ENCODE measurements around the gene DERL3. TPM values are rescaled to one million over a fixed set of nuclear protein-coding genes. Genes with fewer than 3 reads are reported as not detected.

DERL3 gene
- total and polyA plus RNA-seq, 2 experiments from 2014 or later = 13.6 to 19.5 TPM

DNA sequence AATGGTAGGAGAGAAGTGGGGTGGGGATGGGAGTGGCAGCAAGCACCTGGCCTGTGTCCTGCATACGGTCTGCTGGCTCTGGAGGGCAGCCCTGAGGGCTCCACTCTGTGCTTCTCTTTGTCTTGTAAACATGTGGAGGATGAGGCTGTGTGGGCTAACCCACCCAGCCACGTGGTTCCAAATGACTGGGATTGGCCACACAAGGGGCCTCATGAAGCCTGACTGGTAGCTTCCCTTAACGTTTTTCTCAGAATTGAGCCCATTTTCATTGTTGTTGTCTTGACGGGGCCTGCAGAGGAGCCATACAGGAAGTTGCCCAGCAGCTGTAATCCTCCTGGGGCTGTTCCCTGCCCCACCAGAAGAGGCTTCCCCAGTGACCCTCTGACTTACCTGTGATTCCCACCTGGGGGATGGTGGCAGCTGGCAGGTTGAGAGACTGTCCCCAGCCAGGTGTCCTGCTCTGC, 18.0 kb downstream of the DERL3 start:
- Histone ChIP-seq H3F3A (replicated peaks; ENCODE audit: low read depth) (no peaks in the 10 kb centered on the region), H3K4me2 (no peak overlapping the region), H3K27me3 (ENCODE audit: insufficient read depth) (no peaks in the 10 kb centered on the region), H3K9me2 (ENCODE audit: insufficient read depth) (no peaks in the 10 kb centered on the region), H3K79me2 (replicated peaks; ENCODE audit: insufficient read depth) (no peaks in the 10 kb centered on the region), H3K36me3 (ENCODE audit: insufficient read depth) (peaks cover 42% of the 10 kb centered on the region), H4K20me1 (replicated peaks; ENCODE audit: insufficient read depth) (no peaks in the 10 kb centered on the region), H3K27ac (ENCODE audit: low read depth) (no peak overlapping the region), H3K4me1 (ENCODE audit: insufficient read depth) (no peaks in the 10 kb centered on the region), H3K4me3 (no peak overlapping the region), H2AFZ (no peak overlapping the region)
- Mint-ChIP-seq H3K4me3 (no peak overlapping the region), H3K27ac (peak overlapping the region; percentile 54; the same call in 1 of the 2 replicates), H3K27me3 (ENCODE audit: insufficient read depth, low read depth, poor library complexity) (peaks cover 20% of the 10 kb centered on the region), H3K9me3 (no peaks in the 10 kb centered on the region; the same call in 2 of the 3 replicates), H3K36me3 (ENCODE audit: low read depth) (peaks cover 95% of the 10 kb centered on the region), H3K4me1 (peaks cover 9% of the 10 kb centered on the region; the same call in 2 of the 3 replicates)
- peak; percentile 68 for ATAC-seq
- TF ChIP-seq POLR2AphosphoS5 (IDR thresholded peaks at IDR 0.05; ENCODE audit: low read depth) = no peak
- TF ChIP-seq ZNF331 (CRISPR knock-in tag; IDR thresholded peaks at IDR 0.05; ENCODE audit: low read depth) = no peak
- no peak for TF ChIP-seq STAT1 (IDR thresholded peaks at IDR 0.05; ENCODE audit: unreplicated experiment)
- TF ChIP-seq, protein P1, sequence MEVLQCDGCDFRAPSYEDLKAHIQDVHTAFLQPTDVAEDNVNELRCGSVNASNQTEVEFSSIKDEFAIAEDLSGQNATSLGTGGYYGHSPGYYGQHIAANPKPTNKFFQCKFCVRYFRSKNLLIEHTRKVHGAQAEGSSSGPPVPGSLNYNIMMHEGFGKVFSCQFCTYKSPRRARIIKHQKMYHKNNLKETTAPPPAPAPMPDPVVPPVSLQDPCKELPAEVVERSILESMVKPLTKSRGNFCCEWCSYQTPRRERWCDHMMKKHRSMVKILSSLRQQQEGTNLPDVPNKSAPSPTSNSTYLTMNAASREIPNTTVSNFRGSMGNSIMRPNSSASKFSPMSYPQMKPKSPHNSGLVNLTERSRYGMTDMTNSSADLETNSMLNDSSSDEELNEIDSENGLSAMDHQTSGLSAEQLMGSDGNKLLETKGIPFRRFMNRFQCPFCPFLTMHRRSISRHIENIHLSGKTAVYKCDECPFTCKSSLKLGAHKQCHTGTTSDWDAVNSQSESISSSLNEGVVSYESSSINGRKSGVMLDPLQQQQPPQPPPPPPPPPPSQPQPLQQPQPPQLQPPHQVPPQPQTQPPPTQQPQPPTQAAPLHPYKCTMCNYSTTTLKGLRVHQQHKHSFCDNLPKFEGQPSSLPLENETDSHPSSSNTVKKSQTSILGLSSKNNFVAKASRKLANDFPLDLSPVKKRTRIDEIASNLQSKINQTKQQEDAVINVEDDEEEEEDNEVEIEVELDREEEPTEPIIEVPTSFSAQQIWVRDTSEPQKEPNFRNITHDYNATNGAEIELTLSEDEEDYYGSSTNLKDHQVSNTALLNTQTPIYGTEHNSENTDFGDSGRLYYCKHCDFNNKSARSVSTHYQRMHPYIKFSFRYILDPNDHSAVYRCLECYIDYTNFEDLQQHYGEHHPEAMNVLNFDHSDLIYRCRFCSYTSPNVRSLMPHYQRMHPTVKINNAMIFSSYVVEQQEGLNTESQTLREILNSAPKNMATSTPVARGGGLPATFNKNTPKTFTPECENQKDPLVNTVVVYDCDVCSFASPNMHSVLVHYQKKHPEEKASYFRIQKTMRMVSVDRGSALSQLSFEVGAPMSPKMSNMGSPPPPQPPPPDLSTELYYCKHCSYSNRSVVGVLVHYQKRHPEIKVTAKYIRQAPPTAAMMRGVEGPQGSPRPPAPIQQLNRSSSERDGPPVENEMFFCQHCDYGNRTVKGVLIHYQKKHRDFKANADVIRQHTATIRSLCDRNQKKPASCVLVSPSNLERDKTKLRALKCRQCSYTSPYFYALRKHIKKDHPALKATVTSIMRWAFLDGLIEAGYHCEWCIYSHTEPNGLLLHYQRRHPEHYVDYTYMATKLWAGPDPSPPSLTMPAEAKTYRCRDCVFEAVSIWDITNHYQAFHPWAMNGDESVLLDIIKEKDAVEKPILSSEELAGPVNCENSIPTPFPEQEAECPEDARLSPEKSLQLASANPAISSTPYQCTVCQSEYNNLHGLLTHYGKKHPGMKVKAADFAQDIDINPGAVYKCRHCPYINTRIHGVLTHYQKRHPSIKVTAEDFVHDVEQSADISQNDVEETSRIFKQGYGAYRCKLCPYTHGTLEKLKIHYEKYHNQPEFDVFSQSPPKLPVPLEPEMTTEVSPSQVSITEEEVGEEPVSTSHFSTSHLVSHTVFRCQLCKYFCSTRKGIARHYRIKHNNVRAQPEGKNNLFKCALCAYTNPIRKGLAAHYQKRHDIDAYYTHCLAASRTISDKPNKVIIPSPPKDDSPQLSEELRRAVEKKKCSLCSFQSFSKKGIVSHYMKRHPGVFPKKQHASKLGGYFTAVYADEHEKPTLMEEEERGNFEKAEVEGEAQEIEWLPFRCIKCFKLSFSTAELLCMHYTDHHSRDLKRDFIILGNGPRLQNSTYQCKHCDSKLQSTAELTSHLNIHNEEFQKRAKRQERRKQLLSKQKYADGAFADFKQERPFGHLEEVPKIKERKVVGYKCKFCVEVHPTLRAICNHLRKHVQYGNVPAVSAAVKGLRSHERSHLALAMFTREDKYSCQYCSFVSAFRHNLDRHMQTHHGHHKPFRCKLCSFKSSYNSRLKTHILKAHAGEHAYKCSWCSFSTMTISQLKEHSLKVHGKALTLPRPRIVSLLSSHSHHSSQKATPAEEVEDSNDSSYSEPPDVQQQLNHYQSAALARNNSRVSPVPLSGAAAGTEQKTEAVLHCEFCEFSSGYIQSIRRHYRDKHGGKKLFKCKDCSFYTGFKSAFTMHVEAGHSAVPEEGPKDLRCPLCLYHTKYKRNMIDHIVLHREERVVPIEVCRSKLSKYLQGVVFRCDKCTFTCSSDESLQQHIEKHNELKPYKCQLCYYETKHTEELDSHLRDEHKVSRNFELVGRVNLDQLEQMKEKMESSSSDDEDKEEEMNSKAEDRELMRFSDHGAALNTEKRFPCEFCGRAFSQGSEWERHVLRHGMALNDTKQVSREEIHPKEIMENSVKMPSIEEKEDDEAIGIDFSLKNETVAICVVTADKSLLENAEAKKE (CRISPR knock-in tag; IDR thresholded peaks at IDR 0.05) = no peak
- TF ChIP-seq CREB1 (CRISPR knock-in tag; IDR thresholded peaks at IDR 0.05; ENCODE audit: low read depth) = no peak
- TF ChIP-seq, protein P2, sequence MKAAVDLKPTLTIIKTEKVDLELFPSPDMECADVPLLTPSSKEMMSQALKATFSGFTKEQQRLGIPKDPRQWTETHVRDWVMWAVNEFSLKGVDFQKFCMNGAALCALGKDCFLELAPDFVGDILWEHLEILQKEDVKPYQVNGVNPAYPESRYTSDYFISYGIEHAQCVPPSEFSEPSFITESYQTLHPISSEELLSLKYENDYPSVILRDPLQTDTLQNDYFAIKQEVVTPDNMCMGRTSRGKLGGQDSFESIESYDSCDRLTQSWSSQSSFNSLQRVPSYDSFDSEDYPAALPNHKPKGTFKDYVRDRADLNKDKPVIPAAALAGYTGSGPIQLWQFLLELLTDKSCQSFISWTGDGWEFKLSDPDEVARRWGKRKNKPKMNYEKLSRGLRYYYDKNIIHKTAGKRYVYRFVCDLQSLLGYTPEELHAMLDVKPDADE (IDR thresholded peaks at IDR 0.05) = no peak
- TF ChIP-seq, protein P3, sequence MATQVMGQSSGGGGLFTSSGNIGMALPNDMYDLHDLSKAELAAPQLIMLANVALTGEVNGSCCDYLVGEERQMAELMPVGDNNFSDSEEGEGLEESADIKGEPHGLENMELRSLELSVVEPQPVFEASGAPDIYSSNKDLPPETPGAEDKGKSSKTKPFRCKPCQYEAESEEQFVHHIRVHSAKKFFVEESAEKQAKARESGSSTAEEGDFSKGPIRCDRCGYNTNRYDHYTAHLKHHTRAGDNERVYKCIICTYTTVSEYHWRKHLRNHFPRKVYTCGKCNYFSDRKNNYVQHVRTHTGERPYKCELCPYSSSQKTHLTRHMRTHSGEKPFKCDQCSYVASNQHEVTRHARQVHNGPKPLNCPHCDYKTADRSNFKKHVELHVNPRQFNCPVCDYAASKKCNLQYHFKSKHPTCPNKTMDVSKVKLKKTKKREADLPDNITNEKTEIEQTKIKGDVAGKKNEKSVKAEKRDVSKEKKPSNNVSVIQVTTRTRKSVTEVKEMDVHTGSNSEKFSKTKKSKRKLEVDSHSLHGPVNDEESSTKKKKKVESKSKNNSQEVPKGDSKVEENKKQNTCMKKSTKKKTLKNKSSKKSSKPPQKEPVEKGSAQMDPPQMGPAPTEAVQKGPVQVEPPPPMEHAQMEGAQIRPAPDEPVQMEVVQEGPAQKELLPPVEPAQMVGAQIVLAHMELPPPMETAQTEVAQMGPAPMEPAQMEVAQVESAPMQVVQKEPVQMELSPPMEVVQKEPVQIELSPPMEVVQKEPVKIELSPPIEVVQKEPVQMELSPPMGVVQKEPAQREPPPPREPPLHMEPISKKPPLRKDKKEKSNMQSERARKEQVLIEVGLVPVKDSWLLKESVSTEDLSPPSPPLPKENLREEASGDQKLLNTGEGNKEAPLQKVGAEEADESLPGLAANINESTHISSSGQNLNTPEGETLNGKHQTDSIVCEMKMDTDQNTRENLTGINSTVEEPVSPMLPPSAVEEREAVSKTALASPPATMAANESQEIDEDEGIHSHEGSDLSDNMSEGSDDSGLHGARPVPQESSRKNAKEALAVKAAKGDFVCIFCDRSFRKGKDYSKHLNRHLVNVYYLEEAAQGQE (IDR thresholded peaks at IDR 0.05; ENCODE audit: unreplicated experiment) = no peak
- TF ChIP-seq ZNF114 (CRISPR knock-in tag; IDR thresholded peaks at IDR 0.05) = no peak
- TF ChIP-seq EZH2phosphoT487 (IDR thresholded peaks at IDR 0.05; ENCODE audit: unreplicated experiment) = no peak
- TF ChIP-seq, protein P4, sequence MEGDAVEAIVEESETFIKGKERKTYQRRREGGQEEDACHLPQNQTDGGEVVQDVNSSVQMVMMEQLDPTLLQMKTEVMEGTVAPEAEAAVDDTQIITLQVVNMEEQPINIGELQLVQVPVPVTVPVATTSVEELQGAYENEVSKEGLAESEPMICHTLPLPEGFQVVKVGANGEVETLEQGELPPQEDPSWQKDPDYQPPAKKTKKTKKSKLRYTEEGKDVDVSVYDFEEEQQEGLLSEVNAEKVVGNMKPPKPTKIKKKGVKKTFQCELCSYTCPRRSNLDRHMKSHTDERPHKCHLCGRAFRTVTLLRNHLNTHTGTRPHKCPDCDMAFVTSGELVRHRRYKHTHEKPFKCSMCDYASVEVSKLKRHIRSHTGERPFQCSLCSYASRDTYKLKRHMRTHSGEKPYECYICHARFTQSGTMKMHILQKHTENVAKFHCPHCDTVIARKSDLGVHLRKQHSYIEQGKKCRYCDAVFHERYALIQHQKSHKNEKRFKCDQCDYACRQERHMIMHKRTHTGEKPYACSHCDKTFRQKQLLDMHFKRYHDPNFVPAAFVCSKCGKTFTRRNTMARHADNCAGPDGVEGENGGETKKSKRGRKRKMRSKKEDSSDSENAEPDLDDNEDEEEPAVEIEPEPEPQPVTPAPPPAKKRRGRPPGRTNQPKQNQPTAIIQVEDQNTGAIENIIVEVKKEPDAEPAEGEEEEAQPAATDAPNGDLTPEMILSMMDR (conservative IDR thresholded peaks at IDR 0.05; ENCODE audit: low read depth in 2 of 2) = no peak
- no peak for TF ChIP-seq NANOG (IDR thresholded peaks at IDR 0.05; ENCODE audit: borderline replicate concordance)
- TF ChIP-seq JUNB (IDR thresholded peaks at IDR 0.05; ENCODE audit: unreplicated experiment) = no peak
- no peak for TF ChIP-seq EZH2 (IDR thresholded peaks at IDR 0.05; ENCODE audit: low read depth, unreplicated experiment)
- no peak for DNase-seq (ENCODE audit: low spot score)

Measured in GM23338 (cell line).